Neuronal stem cell (in vitro differentiated cells): ENCODE results near the gene IGF2R.
A peak's percentile ranks its signal among the peaks of the same experiment; 100 is the strongest.

Experiments
- DNase-seq: peaks from one replicate; pipeline ENCODE4 v3.0.0-alpha.2; 2013; ENCODE audit warnings: low spot score
- H2AFZ ChIP-seq: one replicate; pipeline ENCODE4 v1.6.1; 2013; ENCODE audit warnings: mild to moderate bottlenecking, low read length, inconsistent platforms
- H2AK5ac ChIP-seq: 2 replicates; pipeline ENCODE4 v1.6.1; 2013; ENCODE audit warnings: low read depth, mild to moderate bottlenecking, inconsistent platforms, low read length, moderate library complexity, mixed read lengths
- H2BK120ac ChIP-seq: 2 replicates; pipeline ENCODE4 v1.6.1; 2013; ENCODE audit warnings: low read depth, mild to moderate bottlenecking, inconsistent platforms, low read length, moderate library complexity, mixed read lengths
- H2BK12ac ChIP-seq: one replicate; pipeline ENCODE4 v1.6.1; 2013; ENCODE audit warnings: low read length, inconsistent platforms
- H2BK15ac ChIP-seq: 2 replicates; pipeline ENCODE4 v1.6.1; 2013; ENCODE audit warnings: mild to moderate bottlenecking, low read length, inconsistent platforms, mixed read lengths
- H2BK5ac ChIP-seq: one replicate; pipeline ENCODE4 v1.6.1; 2013; ENCODE audit warnings: inconsistent platforms, mild to moderate bottlenecking, low read length, moderate library complexity
- H3K14ac ChIP-seq: one replicate; pipeline ENCODE4 v1.6.1; 2013; ENCODE audit warnings: low read length, inconsistent platforms
- H3K18ac ChIP-seq: 2 replicates; pipeline ENCODE4 v1.6.1; 2013; ENCODE audit warnings: low read length, inconsistent platforms
- H3K23ac ChIP-seq: 2 replicates; pipeline ENCODE4 v1.6.1; 2013; ENCODE audit warnings: low read depth, mild to moderate bottlenecking, mixed read lengths, low read length, inconsistent platforms; ENCODE audit not compliant: poor library complexity
- H3K27ac ChIP-seq: replicated peaks from 3 replicates; pipeline ENCODE4 v1.5.1; 2013; ENCODE audit warnings: low read length, inconsistent platforms
- H3K27me3 ChIP-seq, 3 experiments: 2 replicates each; pipeline ENCODE4 v1.6.1; 2013; ENCODE audit warnings: low read length in 3 of 3, mild to moderate bottlenecking in 2 of 3, inconsistent platforms in 1 of 3, low read depth in 1 of 3, mixed read lengths in 1 of 3, moderate library complexity in 1 of 3; ENCODE audit not compliant: control insufficient read depth in 3 of 3, insufficient read depth in 3 of 3
- H3K36me3 ChIP-seq, 2 donors: replicated peaks in 1 of 2; 2 replicates each; pipeline ENCODE4 v1.6.1; 2013; ENCODE audit warnings: low read length in 2 of 2; ENCODE audit not compliant: control insufficient read depth in 2 of 2, insufficient read depth in 2 of 2
- H3K4ac ChIP-seq: 2 replicates; pipeline ENCODE4 v1.6.1; 2013; ENCODE audit warnings: inconsistent platforms, mild to moderate bottlenecking, low read length, moderate library complexity
- H3K4me1 ChIP-seq, 2 donors: 1 replicate in 1 of 2; 2 replicates in 1 of 2; pipeline ENCODE4 v1.6.1; 2013; ENCODE audit warnings: low read length in 2 of 2, low read depth in 1 of 2; ENCODE audit not compliant: control insufficient read depth in 2 of 2, insufficient read depth in 1 of 2
- H3K4me2 ChIP-seq: one replicate; pipeline ENCODE4 v1.6.1; 2013; ENCODE audit warnings: mild to moderate bottlenecking, low read length, inconsistent platforms; ENCODE audit not compliant: insufficient read depth, poor library complexity, severe bottlenecking
- H3K4me3 ChIP-seq, 2 donors: 2 replicates each; pipeline ENCODE4 v1.5.1; 2013; ENCODE audit warnings: low read length in 2 of 2, mild to moderate bottlenecking in 2 of 2, inconsistent platforms in 1 of 2, moderate library complexity in 1 of 2
- H3K79me1 ChIP-seq: one replicate; pipeline ENCODE4 v1.6.1; 2013; ENCODE audit warnings: low read depth, mild to moderate bottlenecking, inconsistent platforms, low read length, moderate library complexity
- H3K9ac ChIP-seq: one replicate; pipeline ENCODE4 v1.6.1; 2013; ENCODE audit warnings: mild to moderate bottlenecking, low read depth, low read length, inconsistent platforms; ENCODE audit not compliant: poor library complexity
- H3K9me3 ChIP-seq, 2 donors: replicated peaks in 1 of 2; 2 replicates each; pipeline versions ENCODE3 to v1.6.1; 2013; ENCODE audit warnings: low read length in 2 of 2, mild to moderate bottlenecking in 2 of 2, inconsistent platforms in 1 of 2, low read depth in 1 of 2, mixed read lengths in 1 of 2, moderate library complexity in 1 of 2; ENCODE audit not compliant: control insufficient read depth in 2 of 2, insufficient read depth in 1 of 2
- H4K8ac ChIP-seq: one replicate; pipeline ENCODE4 v1.6.1; 2013; ENCODE audit warnings: low read depth, mild to moderate bottlenecking, inconsistent platforms, low read length, moderate library complexity
- H4K91ac ChIP-seq: one replicate; pipeline ENCODE4 v1.6.1; 2013; ENCODE audit warnings: low read length, low read depth, mild to moderate bottlenecking, inconsistent platforms; ENCODE audit not compliant: poor library complexity
- WGBS, 2 donors: extraction: QIAGEN DNeasy Blood & Tissue Kit; methylation state at CpG; one replicate each; pipeline ENCODE4 v1.1.7; 2013; ENCODE audit warnings: missing lambda C conversion rate in 2 of 2, mixed read lengths in 1 of 2; ENCODE audit not compliant: insufficient read length in 2 of 2, insufficient replicate concordance in 1 of 2; ENCODE audit errors: extremely low coverage in 2 of 2; 5-methylcytosine and 5-hydroxymethylcytosine counted together

Gene IGF2R

DNA sequence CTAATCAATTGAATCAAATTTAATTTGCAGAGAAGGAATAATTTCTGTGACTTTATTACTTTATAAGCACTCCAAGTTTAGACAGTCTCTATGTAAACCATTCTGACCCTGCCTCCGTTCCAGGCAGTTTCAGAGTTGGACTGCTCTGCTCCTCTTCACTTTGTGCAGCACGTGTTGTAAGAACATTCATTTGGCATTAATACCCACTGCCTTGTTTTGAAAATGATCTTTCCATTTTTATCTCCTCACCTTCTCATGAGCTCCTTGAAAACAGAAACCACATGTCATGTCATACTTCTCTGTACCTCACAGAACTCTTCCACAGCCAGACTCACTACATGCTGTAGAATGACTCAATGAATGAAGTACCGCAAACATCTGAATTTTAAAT, 178.3 kb downstream of the IGF2R start:
- Histone ChIP-seq H2AK5ac (no peak overlapping the region), H3K23ac (no peak overlapping the region), H3K14ac (no peak overlapping the region), H2BK15ac (no peak overlapping the region), H3K79me1 (no peaks in the 10 kb centered on the region), H3K4me2 (no peak overlapping the region), H3K4me3 (no peak overlapping the region), H4K91ac (no peak overlapping the region), H3K27me3 (no peaks in the 10 kb centered on the region), H3K9me3 (no peaks in the 10 kb centered on the region), H2BK120ac (no peak overlapping the region), H4K8ac (no peak overlapping the region), H2BK5ac (no peak overlapping the region), H3K4me1 (no peaks in the 10 kb centered on the region), H3K36me3 (no peaks in the 10 kb centered on the region), H3K18ac (no peak overlapping the region), H3K27ac (no peak overlapping the region), H3K9ac (no peak overlapping the region), H2BK12ac (no peak overlapping the region), H2AFZ (no peak overlapping the region), H3K4ac (no peak overlapping the region)
- WGBS, 2 donors = no CpG with 5 or more reads among the region's 3 CpGs
- no peak for DNase-seq

DNA sequence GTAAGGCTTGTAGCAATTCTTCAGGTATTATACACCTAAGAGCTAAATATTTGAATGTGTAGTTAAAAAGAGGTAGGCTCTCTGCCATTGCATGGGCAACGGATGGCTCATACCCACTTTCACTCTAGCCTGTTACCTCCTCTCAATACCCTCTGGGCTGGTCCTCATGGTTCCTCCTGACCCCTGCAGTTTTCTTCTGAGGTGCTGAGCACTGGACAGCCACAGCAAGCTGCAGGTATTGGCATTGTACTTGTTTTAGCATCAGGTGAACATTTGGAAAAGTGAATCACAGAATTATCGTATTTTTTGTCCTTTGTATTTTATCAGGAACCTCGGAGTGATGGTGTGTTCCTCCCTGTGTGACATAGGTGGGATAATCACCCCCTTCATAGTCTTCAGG, 185.6 kb downstream of the IGF2R start:
- Histone ChIP-seq H2BK12ac (no peak overlapping the region), H2BK120ac (no peak overlapping the region), H3K23ac (no peak overlapping the region), H3K79me1 (no peaks in the 10 kb centered on the region), H3K4me1 (no peaks in the 10 kb centered on the region), H2BK15ac (no peak overlapping the region), H3K9ac (no peak overlapping the region), H3K4me3 (no peak overlapping the region), H2AFZ (no peak overlapping the region), H3K4ac (no peak overlapping the region), H3K4me2 (no peak overlapping the region), H3K9me3 (peaks cover 2 to 3% of the 10 kb centered on the region in 2 donors), H4K8ac (no peak overlapping the region), H3K36me3 (no peaks in the 10 kb centered on the region), H3K18ac (no peak overlapping the region), H4K91ac (no peak overlapping the region), H2AK5ac (no peak overlapping the region), H3K27me3 (no peaks in the 10 kb centered on the region), H3K27ac (no peak overlapping the region), H2BK5ac (no peak overlapping the region), H3K14ac (no peak overlapping the region)
- DNase-seq = no peak
- WGBS, 2 donors = no CpG with 5 or more reads among the region's 3 CpGs

DNA sequence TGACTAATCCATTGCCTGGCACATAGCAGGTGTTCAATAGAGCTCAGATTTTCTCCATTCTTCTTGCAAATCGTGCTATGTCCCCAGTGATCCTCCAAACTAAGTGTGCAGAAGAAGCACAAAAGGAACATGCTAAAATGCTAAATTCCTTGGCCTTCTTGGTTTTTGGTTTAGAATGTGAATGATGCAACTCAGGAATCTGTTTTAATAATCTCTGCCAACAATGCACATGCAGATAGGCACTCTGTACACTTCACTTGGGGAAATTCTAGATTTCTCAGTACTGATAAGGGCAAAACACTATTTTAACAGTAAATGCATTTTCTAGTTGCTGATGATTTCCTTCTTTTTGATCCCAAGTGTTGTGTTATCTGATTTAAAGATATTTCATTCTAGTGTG, 188.0 kb downstream of the IGF2R start:
- Histone ChIP-seq H4K91ac (no peak overlapping the region), H3K4me2 (no peak overlapping the region), H3K4me3 (no peak overlapping the region), H2BK5ac (no peak overlapping the region), H3K4ac (no peak overlapping the region), H3K27ac (no peak overlapping the region), H3K23ac (no peak overlapping the region), H2AFZ (no peak overlapping the region), H3K9ac (no peak overlapping the region), H4K8ac (no peak overlapping the region), H2BK15ac (no peak overlapping the region), H3K27me3 (no peaks in the 10 kb centered on the region), H3K4me1 (peaks cover 5 to 6% of the 10 kb centered on the region in 2 donors), H2BK120ac (no peak overlapping the region), H3K14ac (no peak overlapping the region), H2BK12ac (no peak overlapping the region), H3K9me3 (peaks cover 2 to 3% of the 10 kb centered on the region in 2 donors), H2AK5ac (no peak overlapping the region), H3K79me1 (no peaks in the 10 kb centered on the region), H3K18ac (no peak overlapping the region), H3K36me3 (no peaks in the 10 kb centered on the region)
- WGBS, 2 donors = no CpG with 5 or more reads among the region's 1 CpG
- DNase-seq = no peak

DNA sequence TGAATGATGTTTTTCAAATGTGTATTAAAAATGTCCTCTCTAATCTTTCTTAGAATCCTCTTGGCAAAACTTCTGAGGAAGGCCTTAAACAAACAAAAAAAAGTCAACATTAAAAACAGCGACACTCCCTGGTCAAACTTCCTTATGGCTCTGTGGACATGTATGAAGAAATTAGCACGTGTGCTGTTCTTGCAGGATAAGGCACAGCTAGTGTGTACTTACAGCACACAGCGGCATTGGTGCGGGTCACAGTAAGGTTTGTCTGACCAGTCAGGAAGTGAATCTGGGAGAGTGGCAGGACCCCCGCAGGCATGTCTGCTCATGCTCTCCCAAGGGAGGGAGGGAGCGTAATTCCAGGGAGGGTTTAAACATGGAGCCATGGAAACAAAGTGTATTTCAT, 191.6 kb downstream of the IGF2R start:
- no peak overlapping the region for H3K27ac ChIP-seq
- no peak overlapping the region for H3K4me2 ChIP-seq
- H3K79me1 ChIP-seq = no peaks in the 10 kb centered on the region
- H2AK5ac ChIP-seq = no peak overlapping the region
- no peak overlapping the region for H4K91ac ChIP-seq
- WGBS, 2 donors = no CpG with 5 or more reads among the region's 6 CpGs
- no peak overlapping the region for H2BK15ac ChIP-seq
- no peak for DNase-seq
- H2BK120ac ChIP-seq = no peak overlapping the region
- no peaks in the 10 kb centered on the region for H3K9me3 ChIP-seq
- no peak overlapping the region for H3K18ac ChIP-seq
- H3K23ac ChIP-seq = no peak overlapping the region
- peak overlapping the region; percentile 76 for H2AFZ ChIP-seq
- H2BK5ac ChIP-seq = no peak overlapping the region
- no peak overlapping the region for H3K9ac ChIP-seq
- no peaks in the 10 kb centered on the region for H3K27me3 ChIP-seq
- H3K4me3 ChIP-seq = no peak overlapping the region
- no peak overlapping the region for H3K4ac ChIP-seq
- no peak overlapping the region for H3K14ac ChIP-seq
- no peak overlapping the region for H2BK12ac ChIP-seq
- H3K36me3 ChIP-seq = no peaks in the 10 kb centered on the region
- no peak overlapping the region for H4K8ac ChIP-seq
- H3K4me1 ChIP-seq = peaks cover 6 to 7% of the 10 kb centered on the region in 2 donors
